Fibroblast of lung (primary cell): ENCODE measurements around the gene PPP3R2. TPM values are rescaled to one million over a fixed set of nuclear protein-coding genes. Genes with fewer than 3 reads are reported as not detected.
A peak's percentile ranks its signal among the peaks of the same experiment; 100 is the strongest.

Source experiments
- DNase-seq, 2 donors: peaks; one replicate each; pipeline versions ENCODE4 v3.0.0 to v3.0.0-alpha.2; 2010; ENCODE audit warnings: low read depth in 2 of 2
- H2AFZ ChIP-seq: 2 replicates; pipeline ENCODE4 v1.5.1; 2012; ENCODE audit warnings: low read length, control low read depth, inconsistent platforms
- H3K27ac ChIP-seq: 2 replicates; pipeline ENCODE4 v1.5.1; 2011; ENCODE audit warnings: low read length, control low read depth; ENCODE audit not compliant: insufficient read depth
- H3K27me3 ChIP-seq: 2 replicates; pipeline ENCODE4 v1.5.1; 2011; ENCODE audit warnings: mild to moderate bottlenecking, low read length; ENCODE audit not compliant: control insufficient read depth, insufficient read depth
- H3K36me3 ChIP-seq: 2 replicates; pipeline ENCODE4 v1.5.1; 2011; ENCODE audit warnings: low read length; ENCODE audit not compliant: control insufficient read depth, insufficient read depth
- H3K4me1 ChIP-seq: 2 replicates; pipeline ENCODE4 v1.5.1; 2011; ENCODE audit warnings: low read length; ENCODE audit not compliant: control insufficient read depth, insufficient read depth; ENCODE audit errors: extremely low read depth
- H3K4me2 ChIP-seq: 2 replicates; pipeline ENCODE4 v1.5.1; 2011; ENCODE audit warnings: low read length, control low read depth; ENCODE audit not compliant: insufficient read depth; ENCODE audit errors: extremely low read depth
- H3K4me3 ChIP-seq, 4 experiments: fragments of 200-600 bp in 1 of 4; sonication (generic) in 1 of 4; replicated peaks in 1 of 4; 2 replicates each; pipeline ENCODE4 v1.5.1; 2011 to 2016; ENCODE audit warnings: low read length in 4 of 4, low read depth in 3 of 4, mild to moderate bottlenecking in 3 of 4, control low read depth in 2 of 4, inconsistent platforms in 1 of 4, mixed read lengths in 1 of 4; ENCODE audit not compliant: insufficient read depth in 1 of 4; ENCODE audit errors: control extremely low read depth in 1 of 4
- H3K79me2 ChIP-seq: 2 replicates; pipeline ENCODE4 v1.5.1; 2012; ENCODE audit warnings: mild to moderate bottlenecking, low read length, inconsistent platforms; ENCODE audit not compliant: control insufficient read depth, insufficient read depth
- H3K9ac ChIP-seq: 2 replicates; pipeline ENCODE4 v1.5.1; 2011; ENCODE audit warnings: mild to moderate bottlenecking, low read length, control low read depth; ENCODE audit not compliant: insufficient read depth
- H3K9me3 ChIP-seq: 2 replicates; pipeline ENCODE4 v1.5.1; 2012; ENCODE audit warnings: low read depth, low read length; ENCODE audit not compliant: control insufficient read depth, insufficient read depth
- H4K20me1 ChIP-seq: 2 replicates; pipeline ENCODE4 v1.5.1; 2011; ENCODE audit warnings: low read length; ENCODE audit not compliant: control insufficient read depth, insufficient read depth; ENCODE audit errors: extremely low read depth
- CTCF ChIP-seq, 2 donors: IDR thresholded peaks in 1 of 2; conservative IDR thresholded peaks in 1 of 2; 1 replicate in 1 of 2; 2 replicates in 1 of 2; pipeline ENCODE4 v1.5.1; 2011 to 2012; ENCODE audit warnings: low read length in 2 of 2, control low read depth in 1 of 2, inconsistent platforms in 1 of 2, low read depth in 1 of 2, mild to moderate bottlenecking in 1 of 2
- EZH2 ChIP-seq: IDR thresholded peaks from 2 replicates; pipeline ENCODE4 v1.5.1; 2012; ENCODE audit warnings: low read length, control low read depth, mild to moderate bottlenecking; ENCODE audit errors: missing control alignments
- polyA plus RNA-seq, 2 donors: library from polyadenylated mRNA; depleted of rRNA in 1 of 2; stranded (reverse) in 1 of 2; unstranded in 1 of 2; fragments of >200 nt; gene quantifications; 2 replicates each; pipeline ENCODE4 v1.2.1, GENCODE V29; 2011 to 2012; ENCODE audit warnings: missing spikeins in 1 of 2
- total RNA-seq: library from RNA; depleted of rRNA; stranded (reverse); fragments of >200 nt; gene quantifications from 2 replicates; pipeline ENCODE4 v1.2.1, GENCODE V29; 2014

Gene PPP3R2
- total and polyA plus RNA-seq, 2 donors (not counting 1 experiment from before 2014, with no cell fraction given), result not detected

DNA sequence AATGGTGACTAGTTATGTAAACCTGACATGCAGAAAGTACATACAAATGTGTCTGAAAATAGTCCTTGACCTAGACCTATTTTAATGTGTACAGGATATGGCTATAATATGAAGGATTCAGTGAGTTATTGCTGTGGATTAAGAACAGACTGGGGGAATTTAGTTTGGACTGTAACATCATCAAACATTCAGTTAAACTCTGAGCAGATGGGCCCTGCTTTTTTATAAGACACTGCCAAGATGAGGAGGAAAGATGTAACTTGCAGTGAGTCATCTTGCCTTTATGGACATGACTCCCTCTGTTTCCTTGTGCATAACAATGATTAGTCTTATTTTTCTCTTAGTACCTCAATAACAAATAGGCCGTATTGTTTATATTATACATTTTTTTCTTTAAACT lies 12.2 kb downstream of the PPP3R2 start:
- no peaks in the 10 kb centered on the region for H4K20me1 ChIP-seq
- H3K9me3 ChIP-seq, result no peaks in the 10 kb centered on the region
- H3K4me1 ChIP-seq, result no peaks in the 10 kb centered on the region
- TF ChIP-seq CTCF (conservative IDR thresholded peaks at IDR 0.05 in 1 of 2, IDR thresholded peaks at IDR 0.05 in 1 of 2; ENCODE audit: low read depth in 1 of 2, low read length in 2 of 2) (no peak), EZH2 (no peak)
- H3K4me3 ChIP-seq, result no peak overlapping the region
- H3K4me2 ChIP-seq, result no peak overlapping the region
- H3K79me2 ChIP-seq, result no peaks in the 10 kb centered on the region
- no peaks in the 10 kb centered on the region for H3K27me3 ChIP-seq
- no peak overlapping the region for H3K9ac ChIP-seq
- peak; percentile 40 to 50 for DNase-seq
- H3K27ac ChIP-seq, result no peak overlapping the region
- H3K36me3 ChIP-seq, result no peaks in the 10 kb centered on the region
- no peak overlapping the region for H2AFZ ChIP-seq

GRCh38 chr9:101579711-101580545 lies 14.8 kb downstream of the PPP3R2 start:
- TF ChIP-seq EZH2, result no peak
- TF ChIP-seq CTCF (conservative IDR thresholded peaks at IDR 0.05 in 1 of 2, IDR thresholded peaks at IDR 0.05 in 1 of 2; ENCODE audit: low read depth in 1 of 2, low read length in 2 of 2), result no peak
- Histone ChIP-seq H3K9ac (no peak overlapping the region), H3K79me2 (no peaks in the 10 kb centered on the region), H3K4me3 (no peak overlapping the region), H3K27me3 (no peaks in the 10 kb centered on the region), H3K9me3 (no peaks in the 10 kb centered on the region), H3K4me2 (no peak overlapping the region), H2AFZ (no peak overlapping the region), H3K4me1 (no peaks in the 10 kb centered on the region), H4K20me1 (no peaks in the 10 kb centered on the region), H3K27ac (no peak overlapping the region), H3K36me3 (no peaks in the 10 kb centered on the region)
- DNase-seq, result no peak

DNA sequence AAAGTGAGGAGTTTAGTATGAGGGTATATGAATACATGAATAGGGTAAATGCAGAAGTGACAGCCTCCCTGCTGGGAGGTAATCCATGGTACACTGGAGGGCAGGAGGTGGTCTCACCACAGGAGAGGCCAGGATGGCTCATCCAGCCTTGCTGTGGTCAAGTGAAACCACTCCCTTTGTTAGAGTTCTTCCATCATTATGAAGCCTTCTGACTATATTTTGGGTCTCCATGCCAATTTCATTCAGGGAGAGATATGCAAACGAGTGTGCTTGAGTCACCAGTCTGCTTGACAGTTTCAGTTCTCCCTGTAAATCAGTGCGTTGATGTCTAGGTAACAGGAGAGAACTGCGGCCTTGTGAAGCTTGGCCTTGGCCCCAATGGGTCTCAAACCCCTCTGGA lies 16.4 kb downstream of the PPP3R2 start:
- Histone ChIP-seq H3K36me3 (no peaks in the 10 kb centered on the region), H4K20me1 (no peaks in the 10 kb centered on the region), H3K4me3 (no peak overlapping the region), H3K4me1 (no peaks in the 10 kb centered on the region), H3K4me2 (no peak overlapping the region), H3K27ac (no peak overlapping the region), H3K9me3 (no peaks in the 10 kb centered on the region), H3K79me2 (no peaks in the 10 kb centered on the region), H2AFZ (no peak overlapping the region), H3K27me3 (no peaks in the 10 kb centered on the region), H3K9ac (no peak overlapping the region)
- peak in 1 of 2 donors; percentile 40 for DNase-seq
- TF ChIP-seq EZH2 (no peak), CTCF (conservative IDR thresholded peaks at IDR 0.05 in 1 of 2, IDR thresholded peaks at IDR 0.05 in 1 of 2; ENCODE audit: low read depth in 1 of 2, low read length in 2 of 2) (no peak)
